Sigmoid colon (tissue), 4 donors: ENCODE data around the gene ZNHIT1.

Source experiments
- EP300 ChIP-seq, 4 donors: sonication (generic); formaldehyde crosslinking; IDR thresholded peaks; one replicate each; pipeline ENCODE4 v1.6.1; 2017; ENCODE audit warnings: antibody characterized with exemption in 4 of 4
- POLR2AphosphoS5 ChIP-seq, 4 donors: sonication (generic); formaldehyde crosslinking; IDR thresholded peaks; one replicate each; pipeline ENCODE4 v1.6.1; 2017; ENCODE audit warnings: antibody characterized with exemption in 4 of 4
- TF ChIP-seq, protein P1 (sequence below), 4 experiments: fragments of 450-650 bp in 3 of 4; fragments of 200-600 bp in 1 of 4; IDR thresholded peaks; one replicate each; pipeline ENCODE4 v1.5.1; 2016 to 2019; ENCODE audit warnings: antibody characterized with exemption in 4 of 4, mild to moderate bottlenecking in 3 of 4, moderate library complexity in 2 of 4

DNA sequence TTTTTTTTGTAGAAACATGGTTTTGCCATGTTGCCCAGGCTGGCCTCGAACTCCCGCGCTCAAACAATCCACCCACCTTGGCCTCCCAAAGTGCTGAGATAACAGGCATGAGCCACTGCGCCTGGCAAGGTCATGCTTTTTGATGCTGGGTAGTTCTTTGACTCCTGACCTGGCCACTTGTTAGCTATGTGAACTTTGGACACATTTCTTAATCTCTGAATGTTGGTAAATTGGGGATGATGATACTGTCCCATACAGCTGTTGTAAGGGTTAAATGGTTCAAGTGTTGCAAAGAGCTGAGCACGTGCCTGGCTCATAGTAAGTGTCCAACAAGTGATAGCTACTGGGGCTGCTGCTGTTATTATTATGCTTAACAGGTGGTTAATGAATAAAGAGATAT, 2.3 kb downstream of the ZNHIT1 start:
- TF ChIP-seq, protein P1, sequence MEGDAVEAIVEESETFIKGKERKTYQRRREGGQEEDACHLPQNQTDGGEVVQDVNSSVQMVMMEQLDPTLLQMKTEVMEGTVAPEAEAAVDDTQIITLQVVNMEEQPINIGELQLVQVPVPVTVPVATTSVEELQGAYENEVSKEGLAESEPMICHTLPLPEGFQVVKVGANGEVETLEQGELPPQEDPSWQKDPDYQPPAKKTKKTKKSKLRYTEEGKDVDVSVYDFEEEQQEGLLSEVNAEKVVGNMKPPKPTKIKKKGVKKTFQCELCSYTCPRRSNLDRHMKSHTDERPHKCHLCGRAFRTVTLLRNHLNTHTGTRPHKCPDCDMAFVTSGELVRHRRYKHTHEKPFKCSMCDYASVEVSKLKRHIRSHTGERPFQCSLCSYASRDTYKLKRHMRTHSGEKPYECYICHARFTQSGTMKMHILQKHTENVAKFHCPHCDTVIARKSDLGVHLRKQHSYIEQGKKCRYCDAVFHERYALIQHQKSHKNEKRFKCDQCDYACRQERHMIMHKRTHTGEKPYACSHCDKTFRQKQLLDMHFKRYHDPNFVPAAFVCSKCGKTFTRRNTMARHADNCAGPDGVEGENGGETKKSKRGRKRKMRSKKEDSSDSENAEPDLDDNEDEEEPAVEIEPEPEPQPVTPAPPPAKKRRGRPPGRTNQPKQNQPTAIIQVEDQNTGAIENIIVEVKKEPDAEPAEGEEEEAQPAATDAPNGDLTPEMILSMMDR (IDR thresholded peaks at IDR 0.05): no peak
- no peak for TF ChIP-seq EP300 (IDR thresholded peaks at IDR 0.05)
- TF ChIP-seq POLR2AphosphoS5 (IDR thresholded peaks at IDR 0.05): no peak
